ENCODE results near the gene PDE3A. TPM values are rescaled to one million over a fixed set of nuclear protein-coding genes. Genes with fewer than 3 reads are reported as not detected.

The PDE3A gene
- total and polyA plus RNA-seq, 2 of the 4 experiments (the other 2 are of a cell fraction), result 0.09 to 0.18 TPM

DNA sequence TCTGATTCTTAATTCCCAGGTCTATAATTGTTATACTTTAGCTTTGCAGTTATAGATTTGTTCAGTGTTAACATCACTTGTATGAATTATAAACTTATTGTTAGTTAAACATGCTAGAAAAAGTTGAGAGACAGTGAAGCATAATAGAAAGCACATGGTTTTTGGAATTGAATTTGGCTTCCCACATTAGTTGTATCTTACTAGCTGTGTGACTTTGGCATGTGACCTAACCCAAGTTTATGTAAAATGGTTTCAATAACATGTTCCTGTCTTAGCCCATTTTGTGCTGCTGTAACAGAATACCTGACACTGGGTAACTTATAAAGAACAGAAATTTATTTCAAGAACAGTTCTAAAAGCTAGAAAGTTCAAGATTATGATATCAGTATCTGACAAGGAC lies 146.3 kb downstream of the PDE3A start:
- CTCF ChIA-PET, result no interaction called here
- H4K20me1 ChIP-seq (ENCODE audit: insufficient read depth, low read length), result no peaks in the 10 kb centered on the region

More for the DNA sequence above, 146.3 kb downstream of the PDE3A start:
- no peaks in the 10 kb centered on the region for H3K4me1 ChIP-seq (ENCODE audit: control insufficient read depth, insufficient read depth, low read length)
- no peak overlapping the region for H3K4ac ChIP-seq (ENCODE audit: low read depth, low read length)
- DNase-seq (no peak), ATAC-seq (ENCODE audit: low read depth) (no peak)
- H3K14ac ChIP-seq (replicated peaks; ENCODE audit: low read depth, low read length), result no peak overlapping the region
- no peak overlapping the region for H4K8ac ChIP-seq (ENCODE audit: low read depth in 2 of 2, low read length in 2 of 2)
- no peak overlapping the region for H2BK5ac ChIP-seq (ENCODE audit: low read depth, low read length, poor library complexity, severe bottlenecking)
- no peaks in the 10 kb centered on the region for H3K9me1 ChIP-seq (ENCODE audit: insufficient read depth, low read length)
- no peak overlapping the region for H2AFZ ChIP-seq (replicated peaks; ENCODE audit: low read length, poor library complexity)
- no peaks in the 10 kb centered on the region for H3K9me3 ChIP-seq (ENCODE audit: control insufficient read depth, insufficient read depth, low read length)
- H3K79me1 ChIP-seq (ENCODE audit: low read depth in 1 of 2, low read length in 2 of 2), result no peaks in the 10 kb centered on the region
- dilution Hi-C loops (cut with HindIII; ENCODE audit: low sequenced_read_pairs, unreplicated experiment), result no loop called here
- H3K4me3 ChIP-seq (ENCODE audit: insufficient read depth, low read depth, low read length), result no peak overlapping the region
- no peaks in the 10 kb centered on the region for H3K36me3 ChIP-seq (ENCODE audit: control insufficient read depth, insufficient read depth, low read length)
- TF ChIP-seq CHD1 (IDR thresholded peaks at IDR 0.05; ENCODE audit: low read depth, low read length) (no peak), BHLHE40 (IDR thresholded peaks at IDR 0.05; ENCODE audit: low read depth, low read length) (no peak), SMC3 (IDR thresholded peaks at IDR 0.05; ENCODE audit: low read depth, low read length) (no peak), MAZ (IDR thresholded peaks at IDR 0.05; ENCODE audit: borderline replicate concordance, low read depth, low read length) (no peak), FOS (IDR thresholded peaks at IDR 0.05; ENCODE audit: low read depth, low read length) (no peak), MXI1 (IDR thresholded peaks at IDR 0.05; ENCODE audit: borderline replicate concordance, low read depth, low read length) (no peak), RFX5 (IDR thresholded peaks at IDR 0.05; ENCODE audit: low read depth, low read length) (no peak), MAFK (IDR thresholded peaks at IDR 0.05; ENCODE audit: low read depth, low read length) (no peak), POLR2A (IDR thresholded peaks at IDR 0.05; ENCODE audit: low read depth, low read length) (no peak), RAD21 (IDR thresholded peaks at IDR 0.05; ENCODE audit: low read length) (no peak), NFE2L2 (IDR thresholded peaks at IDR 0.05; ENCODE audit: low read depth, low read length) (no peak), CEBPB (IDR thresholded peaks at IDR 0.05; ENCODE audit: low read depth, low read length) (no peak), RCOR1 (IDR thresholded peaks at IDR 0.05; ENCODE audit: insufficient replicate concordance, low read length) (no peak)
- TF ChIP-seq, protein P1, sequence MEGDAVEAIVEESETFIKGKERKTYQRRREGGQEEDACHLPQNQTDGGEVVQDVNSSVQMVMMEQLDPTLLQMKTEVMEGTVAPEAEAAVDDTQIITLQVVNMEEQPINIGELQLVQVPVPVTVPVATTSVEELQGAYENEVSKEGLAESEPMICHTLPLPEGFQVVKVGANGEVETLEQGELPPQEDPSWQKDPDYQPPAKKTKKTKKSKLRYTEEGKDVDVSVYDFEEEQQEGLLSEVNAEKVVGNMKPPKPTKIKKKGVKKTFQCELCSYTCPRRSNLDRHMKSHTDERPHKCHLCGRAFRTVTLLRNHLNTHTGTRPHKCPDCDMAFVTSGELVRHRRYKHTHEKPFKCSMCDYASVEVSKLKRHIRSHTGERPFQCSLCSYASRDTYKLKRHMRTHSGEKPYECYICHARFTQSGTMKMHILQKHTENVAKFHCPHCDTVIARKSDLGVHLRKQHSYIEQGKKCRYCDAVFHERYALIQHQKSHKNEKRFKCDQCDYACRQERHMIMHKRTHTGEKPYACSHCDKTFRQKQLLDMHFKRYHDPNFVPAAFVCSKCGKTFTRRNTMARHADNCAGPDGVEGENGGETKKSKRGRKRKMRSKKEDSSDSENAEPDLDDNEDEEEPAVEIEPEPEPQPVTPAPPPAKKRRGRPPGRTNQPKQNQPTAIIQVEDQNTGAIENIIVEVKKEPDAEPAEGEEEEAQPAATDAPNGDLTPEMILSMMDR (conservative IDR thresholded peaks at IDR 0.05; ENCODE audit: low read depth, low read length), result no peak
- TF ChIP-seq, protein P2, sequence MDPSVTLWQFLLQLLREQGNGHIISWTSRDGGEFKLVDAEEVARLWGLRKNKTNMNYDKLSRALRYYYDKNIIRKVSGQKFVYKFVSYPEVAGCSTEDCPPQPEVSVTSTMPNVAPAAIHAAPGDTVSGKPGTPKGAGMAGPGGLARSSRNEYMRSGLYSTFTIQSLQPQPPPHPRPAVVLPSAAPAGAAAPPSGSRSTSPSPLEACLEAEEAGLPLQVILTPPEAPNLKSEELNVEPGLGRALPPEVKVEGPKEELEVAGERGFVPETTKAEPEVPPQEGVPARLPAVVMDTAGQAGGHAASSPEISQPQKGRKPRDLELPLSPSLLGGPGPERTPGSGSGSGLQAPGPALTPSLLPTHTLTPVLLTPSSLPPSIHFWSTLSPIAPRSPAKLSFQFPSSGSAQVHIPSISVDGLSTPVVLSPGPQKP (IDR thresholded peaks at IDR 0.05; ENCODE audit: borderline replicate concordance, low read depth, low read length), result no peak
- TF ChIP-seq, protein P3, sequence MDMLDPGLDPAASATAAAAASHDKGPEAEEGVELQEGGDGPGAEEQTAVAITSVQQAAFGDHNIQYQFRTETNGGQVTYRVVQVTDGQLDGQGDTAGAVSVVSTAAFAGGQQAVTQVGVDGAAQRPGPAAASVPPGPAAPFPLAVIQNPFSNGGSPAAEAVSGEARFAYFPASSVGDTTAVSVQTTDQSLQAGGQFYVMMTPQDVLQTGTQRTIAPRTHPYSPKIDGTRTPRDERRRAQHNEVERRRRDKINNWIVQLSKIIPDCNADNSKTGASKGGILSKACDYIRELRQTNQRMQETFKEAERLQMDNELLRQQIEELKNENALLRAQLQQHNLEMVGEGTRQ (IDR thresholded peaks at IDR 0.05; ENCODE audit: low read depth, low read length), result no peak
- no peak overlapping the region for H3K56ac ChIP-seq (ENCODE audit: extremely low read depth, insufficient read depth, low read length)
- H2AK9ac ChIP-seq (replicated peaks; ENCODE audit: low read depth, low read length, poor library complexity), result no peak overlapping the region
- peak overlapping the region; percentile 56; the same call in 1 of the 2 replicates for H3K18ac ChIP-seq (ENCODE audit: low read depth, low read length)
- H3K27me3 ChIP-seq (ENCODE audit: control insufficient read depth, insufficient read depth, low read length), result no peaks in the 10 kb centered on the region
- no peak overlapping the region for H4K5ac ChIP-seq (ENCODE audit: low read depth, low read length)
- H3K4me2 ChIP-seq (ENCODE audit: low read depth, low read length), result no peak overlapping the region
- H3K27ac ChIP-seq (ENCODE audit: insufficient read depth, low read length), result no peak overlapping the region
- no peak overlapping the region for H3K23ac ChIP-seq (ENCODE audit: low read depth, low read length)
- in situ Hi-C loops (cut with MboI; ENCODE audit: low sequenced_read_pairs), result no loop called here
- no peak overlapping the region for H3K9ac ChIP-seq (ENCODE audit: low read depth, low read length)
- H2AK5ac ChIP-seq (ENCODE audit: low read depth, low read length), result no peak overlapping the region
- H4K91ac ChIP-seq (ENCODE audit: insufficient read depth, low read depth, low read length), result no peak overlapping the region
- BruUV-seq (replicated peaks), result no TSS peak
- POLR2A ChIA-PET (ENCODE audit: unreplicated experiment), result no interaction called here
- H2BK20ac ChIP-seq (ENCODE audit: low read depth, low read length), result no peak overlapping the region
- H2BK120ac ChIP-seq (ENCODE audit: low read depth, low read length), result no peak overlapping the region
- H2BK15ac ChIP-seq (ENCODE audit: low read depth, low read length), result no peak overlapping the region
- intact Hi-C loops (cut with micrococcal nuclease), result no loop called here

All from IMR-90 (cell line).